Stimulated activated CD4-positive, alpha-beta T cell treated with anti-CD3 and anti-CD28 coated beads, TNF-alpha, amount 100 ng/mL, for 48 hours (primary cell): ENCODE data around the gene DPYSL3.

Source experiments
- DNase-seq, 3 donors: peaks; one replicate each; pipeline ENCODE4 v3.0.0-alpha.2; 2020; ENCODE audit warnings: low read depth in 3 of 3

Gene DPYSL3

GRCh38 chr5:147403651-147404640 lies 105.9 kb downstream of the DPYSL3 start:
- DNase-seq, result no peak

GRCh38 chr5:147400881-147401280 lies 109.0 kb downstream of the DPYSL3 start:
- DNase-seq, result no peak

- no peak for DNase-seq
These were observed 109.6 kb downstream of the DPYSL3 start for GRCh38 chr5:147400126-147400809.

GRCh38 chr5:147398860-147399259 lies 111.0 kb downstream of the DPYSL3 start:
- DNase-seq, result no peak

DNA sequence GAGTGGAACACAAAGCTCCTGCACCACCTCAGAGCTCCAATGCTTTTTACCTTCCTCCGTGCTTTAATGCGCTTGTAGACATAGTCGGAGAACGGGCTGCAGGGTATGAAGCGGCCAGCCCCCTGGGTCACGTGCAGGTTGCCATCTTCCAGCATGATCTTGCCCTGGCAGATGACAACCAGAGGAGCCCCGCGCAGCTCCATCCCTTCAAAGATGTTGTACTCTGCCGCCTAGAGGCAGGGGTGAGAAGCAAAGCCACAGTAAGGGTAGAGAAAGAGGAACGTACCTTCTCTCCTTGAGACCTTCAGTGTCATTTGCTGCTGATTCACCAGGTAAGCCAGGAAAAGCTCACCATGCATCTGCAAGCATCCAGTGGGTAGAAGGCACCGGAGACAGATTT lies 112.3 kb downstream of the DPYSL3 start:
- DNase-seq, result no peak

- DNase-seq, result no peak
These were observed 113.6 kb downstream of the DPYSL3 start for GRCh38 chr5:147396070-147396823.

DNA sequence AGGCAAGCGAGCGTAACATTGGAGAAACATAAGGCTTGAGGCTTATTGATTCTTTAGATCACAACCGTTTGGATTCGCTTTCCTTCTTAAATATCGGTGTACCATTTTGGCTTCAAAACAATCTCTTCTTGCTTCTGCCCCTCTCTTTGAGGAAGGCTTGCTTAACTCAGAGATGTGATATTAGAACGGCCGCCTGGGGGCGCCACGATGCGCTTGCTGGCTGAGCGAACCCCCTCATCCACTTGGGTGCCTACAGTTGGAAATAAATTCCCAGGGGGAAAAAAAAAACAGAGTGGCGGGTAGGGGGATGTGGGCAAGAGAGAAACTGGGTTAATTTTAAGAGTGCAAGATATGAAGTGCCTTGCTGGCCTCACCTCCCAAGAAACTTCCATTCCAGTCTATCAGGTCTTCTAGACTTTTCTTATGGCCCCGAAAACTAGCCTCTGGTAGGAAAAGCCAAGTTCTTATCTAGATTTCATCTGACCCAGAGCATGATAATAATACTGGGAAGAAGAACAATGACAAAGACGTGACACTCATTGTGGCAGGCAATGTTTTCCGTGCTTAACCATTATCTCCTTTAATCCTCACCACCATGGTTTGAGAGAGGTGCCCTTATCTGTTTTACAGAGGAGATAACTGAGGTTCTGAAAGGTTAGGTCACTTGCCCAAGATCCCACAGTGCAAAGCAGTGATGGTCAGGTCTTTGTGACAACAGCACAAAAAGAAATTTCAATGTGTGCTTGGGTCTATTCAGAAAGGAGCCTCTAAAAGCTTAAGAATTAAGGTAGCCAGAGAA lies 115.8 kb downstream of the DPYSL3 start:
- no peak for DNase-seq

DNA sequence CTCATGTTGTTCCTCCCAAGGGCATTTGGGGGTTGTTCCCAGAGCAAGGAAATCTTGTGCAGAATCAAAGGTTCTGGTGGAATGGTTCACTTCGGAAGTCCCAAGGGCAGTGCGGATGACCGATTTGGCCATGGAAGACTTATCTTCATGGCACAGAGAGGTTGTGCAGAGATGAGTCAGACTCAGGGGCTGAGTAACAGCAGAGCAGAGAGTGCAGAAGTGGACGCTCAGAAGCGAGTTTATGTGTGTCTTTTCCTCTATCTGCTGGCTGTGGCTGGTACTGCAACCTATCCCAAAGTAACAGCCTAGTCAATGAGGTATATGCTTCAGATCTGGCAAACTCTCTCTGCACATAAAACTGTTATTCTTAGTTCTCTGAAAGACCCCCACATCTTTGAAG lies 118.1 kb downstream of the DPYSL3 start:
- DNase-seq, result no peak

- DNase-seq, result no peak
These were observed 119.1 kb downstream of the DPYSL3 start for GRCh38 chr5:147390654-147391225.

- DNase-seq, result no peak
These were observed 121.4 kb downstream of the DPYSL3 start for GRCh38 chr5:147388184-147389108.

- no peak for DNase-seq
These were observed 122.8 kb downstream of the DPYSL3 start for GRCh38 chr5:147387109-147387508.

DNA sequence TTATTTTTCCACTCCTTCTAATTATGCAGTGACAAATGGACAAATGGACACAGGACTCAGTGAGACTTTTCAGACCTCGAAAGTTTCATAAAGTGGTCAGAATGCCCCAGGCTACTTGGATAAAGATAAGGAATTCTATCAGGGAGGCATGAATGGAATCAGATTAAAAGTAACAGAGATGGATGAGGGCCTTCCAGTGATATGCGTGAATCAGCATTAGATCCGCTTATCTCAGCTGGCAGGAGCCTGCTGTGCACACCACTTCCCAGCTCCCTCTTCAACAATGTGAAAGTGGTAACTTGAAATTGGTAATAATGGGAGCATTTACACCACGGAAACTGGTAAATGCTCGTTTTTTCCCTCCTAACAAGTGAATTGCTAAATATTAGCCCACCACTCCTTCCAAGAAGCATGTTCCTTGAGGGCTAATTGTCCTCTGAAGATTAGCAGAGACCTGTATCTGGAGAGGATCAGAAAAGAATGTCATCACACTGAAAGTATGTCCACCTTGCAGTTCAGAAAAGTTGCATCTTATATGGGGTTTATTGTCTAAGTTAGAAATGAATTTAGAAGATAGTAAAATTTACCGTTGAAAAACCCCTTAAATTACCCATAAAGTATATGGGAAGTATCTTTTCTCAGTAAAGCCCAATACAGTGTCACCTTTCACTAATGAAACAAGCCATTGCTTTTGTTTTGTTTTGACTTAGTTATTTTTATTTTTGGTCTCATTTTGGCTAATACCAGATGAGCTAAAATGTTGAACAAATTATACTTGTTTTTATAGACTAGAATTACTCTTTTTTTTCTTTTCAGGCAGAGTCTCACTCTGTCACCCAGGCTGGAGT lies 125.3 kb downstream of the DPYSL3 start:
- DNase-seq, result no peak

GRCh38 chr5:147382776-147383175 lies 127.1 kb downstream of the DPYSL3 start:
- DNase-seq, result no peak

GRCh38 chr5:147381555-147381954 lies 128.3 kb downstream of the DPYSL3 start:
- DNase-seq, result no peak

DNA sequence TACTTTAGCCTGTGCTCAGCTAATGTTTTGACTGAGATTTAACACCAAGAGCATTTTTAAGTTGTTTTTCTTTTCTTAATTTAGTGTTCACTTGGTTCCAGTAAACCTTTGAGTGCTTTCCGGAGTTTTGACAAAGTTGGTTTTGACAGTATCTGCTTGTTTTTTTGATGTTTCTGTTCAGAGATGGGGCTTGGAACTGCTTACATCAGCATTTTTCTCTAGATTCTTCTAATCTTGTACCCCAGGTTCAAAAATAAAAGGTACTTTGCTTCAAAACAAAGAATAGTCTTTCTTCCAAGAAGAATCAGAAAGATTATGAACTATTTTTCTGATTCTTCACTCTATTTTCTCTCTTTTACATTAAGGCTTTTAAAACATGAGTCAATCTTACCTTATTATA lies 132.2 kb downstream of the DPYSL3 start:
- DNase-seq, result no peak

GRCh38 chr5:147375151-147375550 lies 134.7 kb downstream of the DPYSL3 start:
- no peak for DNase-seq

- no peak for DNase-seq
These were observed 136.5 kb downstream of the DPYSL3 start for GRCh38 chr5:147373328-147373727.

DNA sequence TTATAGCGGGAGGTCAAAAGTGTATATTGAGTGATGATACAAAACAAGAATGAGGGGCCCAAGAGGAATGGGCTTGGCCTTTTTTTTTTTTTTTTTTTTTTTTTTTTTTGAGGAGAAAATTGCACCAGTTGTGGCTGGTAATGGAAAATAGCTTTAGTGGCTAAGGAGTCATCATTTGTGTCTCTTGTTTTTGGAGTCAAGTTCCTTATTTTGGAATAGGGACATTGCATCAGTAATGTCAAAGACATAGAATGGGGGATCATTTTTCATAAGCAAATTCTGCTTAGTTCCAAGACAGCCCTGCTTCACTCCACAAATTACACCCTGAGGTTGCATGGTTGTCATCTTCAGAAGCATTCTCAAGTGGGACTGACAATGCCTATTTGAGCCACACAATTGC lies 137.7 kb downstream of the DPYSL3 start:
- no peak for DNase-seq

DNA sequence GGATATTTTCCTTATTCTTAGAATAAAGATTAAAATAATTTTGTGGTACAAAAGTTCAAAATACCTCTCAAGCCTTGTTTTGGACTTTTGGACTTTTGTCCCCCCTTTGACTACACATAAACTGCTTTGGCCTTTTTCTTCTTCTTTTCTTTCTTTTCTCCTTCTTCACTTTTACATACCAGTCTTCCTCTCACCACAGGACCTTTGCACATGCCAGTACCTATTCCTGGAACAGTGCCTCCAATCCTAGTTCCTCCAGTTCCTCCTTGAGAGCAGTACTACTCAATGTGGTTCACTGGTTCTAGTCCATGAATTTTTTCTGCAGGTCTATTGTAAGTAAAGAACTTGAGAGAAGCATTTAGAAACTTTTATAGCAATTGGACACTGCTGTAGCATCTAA lies 138.6 kb downstream of the DPYSL3 start:
- DNase-seq, result no peak
